T-helper 2 cell treated with Interferon-gamma antibody and Interleukin-4, amounts not matched to agents 5 μg/mL and 100 μg/mL, for 36 hours (primary cell): ENCODE results near the gene RPAP2.
"Not testable (repeated sequence)": the region's sequence is repeated elsewhere in the genome, so short reads cannot be mapped to it uniquely, and the experiment has no call there.

Experiments
- DNase-seq: peaks from one replicate; pipeline ENCODE4 v3.0.0; 2021; ENCODE audit warnings: low spot score
- H3K27ac Mint-ChIP-seq: one replicate; pipeline ENCODE4 v1.8.0; 2021; ENCODE audit warnings: mild to moderate bottlenecking, mixed read lengths
- H3K27me3 Mint-ChIP-seq: one replicate; pipeline ENCODE4 v1.8.0; 2021; ENCODE audit warnings: low read depth, mixed read lengths
- H3K36me3 Mint-ChIP-seq: one replicate; pipeline ENCODE4 v1.8.0; 2021; ENCODE audit warnings: low read depth, mixed read lengths
- H3K4me1 Mint-ChIP-seq: one replicate; pipeline ENCODE4 v1.8.0; 2021; ENCODE audit warnings: low read depth, mixed read lengths
- H3K4me3 Mint-ChIP-seq: one replicate; pipeline ENCODE4 v1.8.0; 2022; ENCODE audit warnings: mild to moderate bottlenecking, moderate library complexity, mixed read lengths
- H3K9me3 Mint-ChIP-seq: one replicate; pipeline ENCODE4 v1.8.0; 2021; ENCODE audit warnings: mixed read lengths

RPAP2 gene

GRCh38 chr1:92342401-92342800 lies 43.5 kb downstream of the RPAP2 start:
- Mint-ChIP-seq H3K27ac (no peak overlapping the region), H3K36me3 (peaks cover 29% of the 10 kb centered on the region), H3K27me3 (no peaks in the 10 kb centered on the region), H3K4me3 (no peak overlapping the region), H3K9me3 (no peaks in the 10 kb centered on the region), H3K4me1 (peaks cover 3% of the 10 kb centered on the region)
- DNase-seq, result no peak

- Mint-ChIP-seq H3K4me3 (no peak overlapping the region), H3K4me1 (peaks cover 4% of the 10 kb centered on the region), H3K27me3 (no peaks in the 10 kb centered on the region), H3K36me3 (peaks cover 32% of the 10 kb centered on the region), H3K27ac (no peak overlapping the region), H3K9me3 (no peaks in the 10 kb centered on the region)
- no peak for DNase-seq
These were observed 44.2 kb downstream of the RPAP2 start for GRCh38 chr1:92343061-92343460.

GRCh38 chr1:92346866-92347640 lies 48.2 kb downstream of the RPAP2 start:
- no peak overlapping the region for H3K27ac Mint-ChIP-seq
- no peak for DNase-seq
- no peaks in the 10 kb centered on the region for H3K27me3 Mint-ChIP-seq
- H3K9me3 Mint-ChIP-seq, result peaks cover 5% of the 10 kb centered on the region
- peaks cover 11% of the 10 kb centered on the region for H3K4me1 Mint-ChIP-seq
- no peak overlapping the region for H3K4me3 Mint-ChIP-seq
- H3K36me3 Mint-ChIP-seq, result peaks cover 40% of the 10 kb centered on the region

GRCh38 chr1:92352856-92353255 lies 54.0 kb downstream of the RPAP2 start:
- H3K9me3 Mint-ChIP-seq, result peaks cover 9% of the 10 kb centered on the region
- H3K36me3 Mint-ChIP-seq, result peaks cover 50% of the 10 kb centered on the region
- no peaks in the 10 kb centered on the region for H3K27me3 Mint-ChIP-seq
- H3K4me3 Mint-ChIP-seq, result no peak overlapping the region
- no peak for DNase-seq
- no peak overlapping the region for H3K27ac Mint-ChIP-seq
- H3K4me1 Mint-ChIP-seq, result peaks cover 17% of the 10 kb centered on the region

GRCh38 chr1:92354259-92354658 lies 55.4 kb downstream of the RPAP2 start:
- Mint-ChIP-seq H3K27ac (no peak overlapping the region), H3K27me3 (no peaks in the 10 kb centered on the region), H3K4me3 (no peak overlapping the region), H3K4me1 (peaks cover 17% of the 10 kb centered on the region), H3K9me3 (peaks cover 9% of the 10 kb centered on the region), H3K36me3 (peaks cover 50% of the 10 kb centered on the region)
- no peak for DNase-seq

- Mint-ChIP-seq H3K27me3 (no peaks in the 10 kb centered on the region), H3K27ac (peak overlapping the region; percentile 7), H3K36me3 (peaks cover 49% of the 10 kb centered on the region), H3K9me3 (peaks cover 5% of the 10 kb centered on the region), H3K4me3 (peak overlapping the region; percentile 25), H3K4me1 (peaks cover 26% of the 10 kb centered on the region)
- DNase-seq, result no peak
These were observed 58.1 kb downstream of the RPAP2 start for GRCh38 chr1:92356956-92357355.

- H3K4me3 Mint-ChIP-seq, H3K27ac Mint-ChIP-seq: not testable (repeated sequence)
- peaks cover 46% of the 10 kb centered on the region for H3K36me3 Mint-ChIP-seq
These were observed 60.5 kb downstream of the RPAP2 start for GRCh38 chr1:92359382-92359781.

GRCh38 chr1:92359986-92360385 lies 61.1 kb downstream of the RPAP2 start:
- Mint-ChIP-seq H3K36me3 (peaks cover 52% of the 10 kb centered on the region), H3K27ac (no peak overlapping the region), H3K27me3 (no peaks in the 10 kb centered on the region), H3K4me1 (peaks cover 41% of the 10 kb centered on the region), H3K9me3 (no peaks in the 10 kb centered on the region), H3K4me3 (no peak overlapping the region)
- DNase-seq, result no peak

More at GRCh38 chr1:92359382-92359781, 60.5 kb downstream of the RPAP2 start:
- DNase-seq, H3K27me3 Mint-ChIP-seq, H3K9me3 Mint-ChIP-seq: not testable (repeated sequence)
- H3K4me1 Mint-ChIP-seq, result peaks cover 35% of the 10 kb centered on the region

GRCh38 chr1:92362970-92363369 lies 64.1 kb downstream of the RPAP2 start:
- Mint-ChIP-seq H3K27ac (no peak overlapping the region), H3K9me3 (no peaks in the 10 kb centered on the region), H3K4me3 (no peak overlapping the region), H3K36me3 (peaks cover 45% of the 10 kb centered on the region), H3K27me3 (no peaks in the 10 kb centered on the region), H3K4me1 (peaks cover 59% of the 10 kb centered on the region)
- DNase-seq, result no peak

- Mint-ChIP-seq H3K9me3 (no peaks in the 10 kb centered on the region), H3K27ac (no peak overlapping the region), H3K27me3 (no peaks in the 10 kb centered on the region), H3K36me3 (peaks cover 42% of the 10 kb centered on the region), H3K4me1 (peaks cover 55% of the 10 kb centered on the region), H3K4me3 (no peak overlapping the region)
- no peak for DNase-seq
These were observed 64.5 kb downstream of the RPAP2 start for GRCh38 chr1:92363401-92363800.

- Mint-ChIP-seq H3K36me3 (peaks cover 44% of the 10 kb centered on the region), H3K4me1 (peaks cover 55% of the 10 kb centered on the region), H3K4me3 (peak overlapping the region; percentile 59), H3K27ac (peak overlapping the region; percentile 45), H3K27me3 (no peaks in the 10 kb centered on the region), H3K9me3 (no peaks in the 10 kb centered on the region)
- DNase-seq, result peak; percentile 34
These were observed 66.7 kb downstream of the RPAP2 start for GRCh38 chr1:92365378-92366039.

GRCh38 chr1:92366040-92366395 lies 67.2 kb downstream of the RPAP2 start:
- DNase-seq, result no peak
- Mint-ChIP-seq H3K36me3 (peaks cover 46% of the 10 kb centered on the region), H3K27ac (peak overlapping the region; percentile 45)

GRCh38 chr1:92367496-92367895 lies 68.6 kb downstream of the RPAP2 start:
- DNase-seq, result peak; percentile 25
- no peaks in the 10 kb centered on the region for H3K9me3 Mint-ChIP-seq
- no peaks in the 10 kb centered on the region for H3K27me3 Mint-ChIP-seq
- H3K4me1 Mint-ChIP-seq, result peaks cover 59% of the 10 kb centered on the region
- peak overlapping the region; percentile 53 for H3K27ac Mint-ChIP-seq
- H3K36me3 Mint-ChIP-seq, result peaks cover 52% of the 10 kb centered on the region
- peak overlapping the region; percentile 67 for H3K4me3 Mint-ChIP-seq

More at GRCh38 chr1:92366040-92366395, 67.2 kb downstream of the RPAP2 start:
- H3K4me1 Mint-ChIP-seq, result peaks cover 53% of the 10 kb centered on the region
- H3K4me3 Mint-ChIP-seq, result peak overlapping the region; percentile 59
- H3K9me3 Mint-ChIP-seq, result no peaks in the 10 kb centered on the region
- no peaks in the 10 kb centered on the region for H3K27me3 Mint-ChIP-seq

- DNase-seq, result no peak
These were observed 73.3 kb downstream of the RPAP2 start for GRCh38 chr1:92372164-92372563.

More at GRCh38 chr1:92372164-92372563, 73.3 kb downstream of the RPAP2 start:
- Mint-ChIP-seq H3K4me3 (no peak overlapping the region), H3K4me1 (peaks cover 47% of the 10 kb centered on the region), H3K27me3 (no peaks in the 10 kb centered on the region), H3K9me3 (no peaks in the 10 kb centered on the region), H3K36me3 (peaks cover 37% of the 10 kb centered on the region), H3K27ac (peak overlapping the region; percentile 2)
